GM21423 (cell line): ENCODE measurements around the gene NUDT19.
"Not testable (repeated sequence)": the region's sequence is repeated elsewhere in the genome, so short reads cannot be mapped to it uniquely, and the experiment has no call there.

Experiments used
- ATAC-seq: cut with Tn5 transposase; IDR thresholded peaks from one replicate; pipeline ENCODE4 v1.9.1; 2021; ENCODE audit warnings: mild to moderate bottlenecking, moderate library complexity; ENCODE audit not compliant: unreplicated experiment

NUDT19 gene

GRCh38 chr19:32704006-32704405 is 12.4 kb downstream of the NUDT19 start:
- ATAC-seq = not testable (repeated sequence)

- ATAC-seq = no peak
Observed at GRCh38 chr19:32708457-32708856, 16.8 kb downstream of the NUDT19 start.

- no peak for ATAC-seq
Observed at GRCh38 chr19:32709032-32709431, 17.4 kb downstream of the NUDT19 start.

GRCh38 chr19:32711747-32712146 is 20.1 kb downstream of the NUDT19 start:
- no peak for ATAC-seq

- ATAC-seq = not testable (repeated sequence)
Observed at GRCh38 chr19:32716203-32716602, 24.6 kb downstream of the NUDT19 start.

GRCh38 chr19:32717496-32717895 is 25.9 kb downstream of the NUDT19 start:
- ATAC-seq = no peak

- ATAC-seq = no peak
Observed at GRCh38 chr19:32718286-32718685, 26.7 kb downstream of the NUDT19 start.

GRCh38 chr19:32719611-32720059 is 28.0 kb downstream of the NUDT19 start, which contains the start of gene TDRD12:
TDRD12 (plus strand) TSS chr19:32719767; CDS start chr19:32720073, 306 bp downstream.
- ATAC-seq = no peak

- no peak for ATAC-seq
Observed at GRCh38 chr19:32720216-32720935, 28.8 kb downstream of the NUDT19 start.

GRCh38 chr19:32720936-32721250 is 29.3 kb downstream of the NUDT19 start:
- ATAC-seq = no peak

GRCh38 chr19:32735936-32736335 is 44.3 kb downstream of the NUDT19 start:
- no peak for ATAC-seq

GRCh38 chr19:32743021-32743420 is 51.4 kb downstream of the NUDT19 start:
- no peak for ATAC-seq

GRCh38 chr19:32743447-32743846 is 51.8 kb downstream of the NUDT19 start:
- no peak for ATAC-seq

- no peak for ATAC-seq
Observed at GRCh38 chr19:32744555-32745325, 53.1 kb downstream of the NUDT19 start.

GRCh38 chr19:32745594-32746251 is 54.1 kb downstream of the NUDT19 start:
- not testable (repeated sequence) for ATAC-seq

- not testable (repeated sequence) for ATAC-seq
Observed at GRCh38 chr19:32746631-32747196, 55.1 kb downstream of the NUDT19 start.

GRCh38 chr19:32748497-32748896 is 56.9 kb downstream of the NUDT19 start:
- no peak for ATAC-seq

- no peak for ATAC-seq
Observed at GRCh38 chr19:32748948-32749347, 57.3 kb downstream of the NUDT19 start.

- no peak for ATAC-seq
Observed at GRCh38 chr19:32749361-32749760, 57.7 kb downstream of the NUDT19 start.

- ATAC-seq = no peak
Observed at GRCh38 chr19:32750441-32751055, 58.9 kb downstream of the NUDT19 start.

- no peak for ATAC-seq
Observed at GRCh38 chr19:32751066-32751465, 59.4 kb downstream of the NUDT19 start.
